ENCODE data around the gene TRIP4. TPM values are rescaled to one million over a fixed set of nuclear protein-coding genes. Genes with fewer than 3 reads are reported as not detected.

TRIP4 gene
- total and polyA plus RNA-seq, 9 of the 15 experiments (the other 6 are each of a cell fraction or from before 2014, with no cell fraction given), result 7.6 to 23.3 (median 16.7) TPM

GRCh38 chr15:64379216-64379960 is 8.2 kb upstream of the TRIP4 start (continued):
- TF ChIP-seq, protein P1, sequence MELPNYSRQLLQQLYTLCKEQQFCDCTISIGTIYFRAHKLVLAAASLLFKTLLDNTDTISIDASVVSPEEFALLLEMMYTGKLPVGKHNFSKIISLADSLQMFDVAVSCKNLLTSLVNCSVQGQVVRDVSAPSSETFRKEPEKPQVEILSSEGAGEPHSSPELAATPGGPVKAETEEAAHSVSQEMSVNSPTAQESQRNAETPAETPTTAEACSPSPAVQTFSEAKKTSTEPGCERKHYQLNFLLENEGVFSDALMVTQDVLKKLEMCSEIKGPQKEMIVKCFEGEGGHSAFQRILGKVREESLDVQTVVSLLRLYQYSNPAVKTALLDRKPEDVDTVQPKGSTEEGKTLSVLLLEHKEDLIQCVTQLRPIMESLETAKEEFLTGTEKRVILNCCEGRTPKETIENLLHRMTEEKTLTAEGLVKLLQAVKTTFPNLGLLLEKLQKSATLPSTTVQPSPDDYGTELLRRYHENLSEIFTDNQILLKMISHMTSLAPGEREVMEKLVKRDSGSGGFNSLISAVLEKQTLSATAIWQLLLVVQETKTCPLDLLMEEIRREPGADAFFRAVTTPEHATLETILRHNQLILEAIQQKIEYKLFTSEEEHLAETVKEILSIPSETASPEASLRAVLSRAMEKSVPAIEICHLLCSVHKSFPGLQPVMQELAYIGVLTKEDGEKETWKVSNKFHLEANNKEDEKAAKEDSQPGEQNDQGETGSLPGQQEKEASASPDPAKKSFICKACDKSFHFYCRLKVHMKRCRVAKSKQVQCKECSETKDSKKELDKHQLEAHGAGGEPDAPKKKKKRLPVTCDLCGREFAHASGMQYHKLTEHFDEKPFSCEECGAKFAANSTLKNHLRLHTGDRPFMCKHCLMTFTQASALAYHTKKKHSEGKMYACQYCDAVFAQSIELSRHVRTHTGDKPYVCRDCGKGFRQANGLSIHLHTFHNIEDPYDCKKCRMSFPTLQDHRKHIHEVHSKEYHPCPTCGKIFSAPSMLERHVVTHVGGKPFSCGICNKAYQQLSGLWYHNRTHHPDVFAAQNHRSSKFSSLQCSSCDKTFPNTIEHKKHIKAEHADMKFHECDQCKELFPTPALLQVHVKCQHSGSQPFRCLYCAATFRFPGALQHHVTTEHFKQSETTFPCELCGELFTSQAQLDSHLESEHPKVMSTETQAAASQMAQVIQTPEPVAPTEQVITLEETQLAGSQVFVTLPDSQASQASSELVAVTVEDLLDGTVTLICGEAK (IDR thresholded peaks at IDR 0.05), result no peak
- TF ChIP-seq, protein P1 (CRISPR knock-in tag; IDR thresholded peaks at IDR 0.05), result no peak
- TF ChIP-seq KLF16 (IDR thresholded peaks at IDR 0.05), result no peak
- TF ChIP-seq XRCC3 (IDR thresholded peaks at IDR 0.05), result no peak

Measured in K562 (cell line).